Measurements from ENCODE around the gene ZNF33B. TPM values are rescaled to one million over a fixed set of nuclear protein-coding genes. Genes with fewer than 3 reads are reported as not detected.

The ZNF33B gene
- total RNA-seq, 1 donor = 9.4 TPM

DNA sequence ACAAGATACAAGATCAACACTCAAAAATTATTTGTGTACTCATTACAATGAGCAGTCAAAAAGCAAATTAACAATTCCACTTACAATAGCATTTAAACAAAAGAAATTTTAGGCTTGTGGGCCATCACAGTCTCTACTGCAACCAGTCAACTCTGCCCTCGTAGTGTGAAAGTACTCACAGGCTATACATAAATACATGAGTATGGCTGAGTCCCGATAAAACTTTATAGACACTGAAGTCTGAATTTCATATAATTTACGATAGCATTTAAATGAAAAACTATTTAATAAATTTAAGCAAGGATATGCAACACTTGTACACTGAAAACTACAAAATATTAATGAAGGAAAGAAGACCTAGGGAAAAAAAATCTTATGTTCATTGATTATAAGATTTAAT lies 90.1 kb downstream of the ZNF33B start:
- no peaks in the 10 kb centered on the region for H3K27me3 ChIP-seq (ENCODE audit: insufficient read depth, low read length)
- H3K4me1 ChIP-seq (ENCODE audit: insufficient read depth, low read length) = peaks cover 7% of the 10 kb centered on the region
- TF ChIP-seq, protein P1, sequence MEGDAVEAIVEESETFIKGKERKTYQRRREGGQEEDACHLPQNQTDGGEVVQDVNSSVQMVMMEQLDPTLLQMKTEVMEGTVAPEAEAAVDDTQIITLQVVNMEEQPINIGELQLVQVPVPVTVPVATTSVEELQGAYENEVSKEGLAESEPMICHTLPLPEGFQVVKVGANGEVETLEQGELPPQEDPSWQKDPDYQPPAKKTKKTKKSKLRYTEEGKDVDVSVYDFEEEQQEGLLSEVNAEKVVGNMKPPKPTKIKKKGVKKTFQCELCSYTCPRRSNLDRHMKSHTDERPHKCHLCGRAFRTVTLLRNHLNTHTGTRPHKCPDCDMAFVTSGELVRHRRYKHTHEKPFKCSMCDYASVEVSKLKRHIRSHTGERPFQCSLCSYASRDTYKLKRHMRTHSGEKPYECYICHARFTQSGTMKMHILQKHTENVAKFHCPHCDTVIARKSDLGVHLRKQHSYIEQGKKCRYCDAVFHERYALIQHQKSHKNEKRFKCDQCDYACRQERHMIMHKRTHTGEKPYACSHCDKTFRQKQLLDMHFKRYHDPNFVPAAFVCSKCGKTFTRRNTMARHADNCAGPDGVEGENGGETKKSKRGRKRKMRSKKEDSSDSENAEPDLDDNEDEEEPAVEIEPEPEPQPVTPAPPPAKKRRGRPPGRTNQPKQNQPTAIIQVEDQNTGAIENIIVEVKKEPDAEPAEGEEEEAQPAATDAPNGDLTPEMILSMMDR (IDR thresholded peaks at IDR 0.05; ENCODE audit: extremely low read depth, low read depth, low read length) = no peak
- no peak overlapping the region for H3K4me2 ChIP-seq (ENCODE audit: insufficient read depth, low read length)
- H3K27ac ChIP-seq (ENCODE audit: low read depth, low read length) = no peak overlapping the region
- peaks cover 8% of the 10 kb centered on the region for H3K79me2 ChIP-seq (ENCODE audit: insufficient read depth, low read length)
- H3K9me3 ChIP-seq (ENCODE audit: low read depth, low read length) = no peaks in the 10 kb centered on the region
- no peak for DNase-seq (ENCODE audit: insufficient read length, low spot score, missing footprints)
- no peaks in the 10 kb centered on the region for H4K20me1 ChIP-seq (ENCODE audit: insufficient read depth, low read length)
- H3K36me3 ChIP-seq (ENCODE audit: insufficient read depth, low read length) = no peaks in the 10 kb centered on the region
- H3K4me3 ChIP-seq (ENCODE audit: insufficient read depth, low read length) = no peak overlapping the region
- H2AFZ ChIP-seq (ENCODE audit: low read length) = no peak overlapping the region

DNA sequence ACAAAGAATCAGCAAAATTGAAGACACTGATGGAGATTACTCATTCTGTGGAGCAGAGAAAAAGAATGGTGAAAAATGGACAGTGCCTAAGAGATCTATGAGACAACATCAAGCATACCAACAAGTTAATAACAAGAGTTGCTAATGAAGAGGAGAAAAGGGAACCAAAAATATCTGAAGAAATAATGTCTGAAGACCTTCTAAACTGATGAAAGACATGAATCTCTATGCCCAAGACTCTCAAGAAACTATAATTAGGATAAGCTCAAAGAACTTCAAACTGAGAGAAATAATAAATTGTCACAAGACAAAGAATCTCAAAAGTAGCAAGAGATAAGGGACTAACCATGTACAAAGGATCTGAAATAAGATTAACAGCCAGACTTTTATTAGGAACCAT lies 93.4 kb downstream of the ZNF33B start:
- Histone ChIP-seq H3K4me1 (ENCODE audit: insufficient read depth, low read length) (no peaks in the 10 kb centered on the region), H3K4me3 (ENCODE audit: insufficient read depth, low read length) (no peak overlapping the region), H4K20me1 (ENCODE audit: insufficient read depth, low read length) (no peaks in the 10 kb centered on the region), H3K27me3 (ENCODE audit: insufficient read depth, low read length) (no peaks in the 10 kb centered on the region), H3K9me3 (ENCODE audit: low read depth, low read length) (no peaks in the 10 kb centered on the region), H3K4me2 (ENCODE audit: insufficient read depth, low read length) (no peak overlapping the region), H3K36me3 (ENCODE audit: insufficient read depth, low read length) (no peaks in the 10 kb centered on the region), H3K27ac (ENCODE audit: low read depth, low read length) (no peak overlapping the region), H3K79me2 (ENCODE audit: insufficient read depth, low read length) (no peaks in the 10 kb centered on the region), H2AFZ (ENCODE audit: low read length) (no peak overlapping the region)
- TF ChIP-seq, protein P1 (IDR thresholded peaks at IDR 0.05; ENCODE audit: extremely low read depth, low read depth, low read length) = no peak
- no peak for DNase-seq (ENCODE audit: insufficient read length, low spot score, missing footprints)

DNA sequence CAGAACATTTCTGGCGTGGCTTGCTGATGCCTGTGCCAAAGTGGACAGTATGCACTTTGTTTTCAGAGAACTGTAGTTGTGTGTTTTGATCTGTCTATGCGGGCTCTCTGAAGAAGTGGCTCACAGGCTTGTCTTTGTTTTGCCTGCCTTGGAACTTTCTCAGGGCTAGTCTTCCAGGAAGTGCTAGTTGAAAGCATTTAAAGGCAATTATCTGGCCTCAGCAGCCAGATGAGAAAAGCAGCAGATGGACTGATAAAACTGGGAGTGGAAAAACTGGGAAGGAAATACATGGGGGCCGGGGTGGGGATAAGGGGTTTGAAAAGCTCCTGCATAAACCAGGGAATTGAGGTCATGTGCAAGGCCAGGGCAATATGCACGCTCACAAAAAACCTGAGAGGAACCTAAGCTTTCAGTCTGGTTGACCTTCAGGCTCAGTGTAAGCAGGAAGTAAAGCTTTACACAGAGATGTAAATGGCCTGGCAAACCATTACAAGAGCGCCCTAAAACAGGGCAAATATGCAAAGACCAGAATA lies 94.5 kb downstream of the ZNF33B start:
- Histone ChIP-seq H3K4me1 (ENCODE audit: insufficient read depth, low read length) (no peaks in the 10 kb centered on the region), H3K4me3 (ENCODE audit: insufficient read depth, low read length) (no peak overlapping the region), H3K4me2 (ENCODE audit: insufficient read depth, low read length) (no peak overlapping the region), H3K36me3 (ENCODE audit: insufficient read depth, low read length) (no peaks in the 10 kb centered on the region), H3K79me2 (ENCODE audit: insufficient read depth, low read length) (no peaks in the 10 kb centered on the region), H3K27ac (ENCODE audit: low read depth, low read length) (no peak overlapping the region), H4K20me1 (ENCODE audit: insufficient read depth, low read length) (no peaks in the 10 kb centered on the region), H3K27me3 (ENCODE audit: insufficient read depth, low read length) (no peaks in the 10 kb centered on the region), H2AFZ (ENCODE audit: low read length) (no peak overlapping the region), H3K9me3 (ENCODE audit: low read depth, low read length) (no peaks in the 10 kb centered on the region)
- no peak for DNase-seq (ENCODE audit: insufficient read length, low spot score, missing footprints)
- TF ChIP-seq, protein P1 (IDR thresholded peaks at IDR 0.05; ENCODE audit: extremely low read depth, low read depth, low read length) = no peak

Small RNAs within 50 kb of the gene (small RNA-seq; reads per million reads assigned to genes)
- not detected for gene AL022345.1
- not detected for gene AL022345.2
- gene AL022345.3 = not detected
- not detected for gene FXYD6P1
- not detected for gene RNU6-1170P

Other genes with a start within 250 kb of the ZNF33B start
- gene BMS1, start 144.2 kb upstream of the ZNF33B start, total RNA-seq = 13.0 and 14.5 TPM in 2 replicates

Measured in osteoblast (primary cell).